Tibial nerve (tissue), 4 donors: ENCODE measurements around the gene CD2AP. TPM values are rescaled to one million over a fixed set of nuclear protein-coding genes. Genes with fewer than 3 reads are reported as not detected.

ENCODE experiments used
- DNase-seq, 2 donors: peaks; one replicate each; pipeline ENCODE4 v3.0.0-alpha.2; 2019; ENCODE audit warnings: low spot score in 2 of 2
- H3K27ac ChIP-seq, 4 donors: fragments of 200-600 bp; sonication (generic) in 3 of 4; one replicate each; pipeline ENCODE4 v1.5.1; 2017 to 2019; ENCODE audit warnings: mild to moderate bottlenecking in 1 of 4
- H3K27me3 ChIP-seq, 2 donors: fragments of 200-600 bp; sonication (generic) in 1 of 2; one replicate each; pipeline versions ENCODE4 v1.5.1 to v1.6.0; 2017 to 2019
- H3K36me3 ChIP-seq, 3 donors: fragments of 200-600 bp; sonication (generic); one replicate each; pipeline ENCODE4 v1.5.1; 2018 to 2019
- H3K4me1 ChIP-seq, 4 donors: fragments of 200-600 bp; sonication (generic) in 3 of 4; one replicate each; pipeline ENCODE4 v1.5.1; 2017 to 2019
- H3K4me3 ChIP-seq, 4 donors: fragments of 200-600 bp; sonication (generic) in 3 of 4; one replicate each; pipeline ENCODE4 v1.5.1; 2017 to 2019; ENCODE audit warnings: mild to moderate bottlenecking in 1 of 4, moderate library complexity in 1 of 4
- H3K9me3 ChIP-seq, 4 donors: fragments of 200-600 bp; sonication (generic) in 3 of 4; one replicate each; pipeline ENCODE4 v1.5.1; 2017 to 2019
- EP300 ChIP-seq, 2 donors: sonication (generic); formaldehyde crosslinking; IDR thresholded peaks; one replicate each; pipeline ENCODE4 v1.6.1; 2017; ENCODE audit warnings: antibody characterized with exemption in 2 of 2, mild to moderate bottlenecking in 1 of 2
- POLR2A ChIP-seq, 2 donors: fragments of 450-650 bp; IDR thresholded peaks; one replicate each; pipeline ENCODE4 v1.6.1; 2017; ENCODE audit warnings: antibody characterized with exemption in 2 of 2, mild to moderate bottlenecking in 2 of 2, moderate library complexity in 2 of 2
- WGBS, 2 donors: methylation state at CpG; one replicate each; pipeline ENCODE4 v1.1.5; 2018; 5-methylcytosine and 5-hydroxymethylcytosine counted together
- total RNA-seq, 4 donors: library from RNA; depleted of rRNA; stranded (reverse); fragments of >200 nt; gene quantifications; one replicate each; pipeline ENCODE4 v1.1.0, GENCODE V29; 2016
- TF ChIP-seq, protein P1 (sequence below), 5 experiments: fragments of 200-600 bp in 3 of 5; fragments of 450-650 bp in 2 of 5; sonication (generic) in 3 of 5; IDR thresholded peaks; one replicate each; pipeline ENCODE4 v1.5.1; 2016 to 2019; ENCODE audit warnings: antibody characterized with exemption in 5 of 5, mild to moderate bottlenecking in 3 of 5, moderate library complexity in 2 of 5

CD2AP gene
- total RNA-seq, 4 donors from 2014 or later: 18.4 to 32.1 (median 25.2) TPM

- Histone ChIP-seq H3K4me3 (no peak overlapping the region), H3K27ac (no peak overlapping the region), H3K9me3 (no peaks in the 10 kb centered on the region), H3K4me1 (peaks cover 0 to 9% (median 0%) of the 10 kb centered on the region in 4 donors), H3K27me3 (no peaks in the 10 kb centered on the region), H3K36me3 (peaks cover 0 to 8% (median 0%) of the 10 kb centered on the region in 3 donors)
- TF ChIP-seq, protein P1, sequence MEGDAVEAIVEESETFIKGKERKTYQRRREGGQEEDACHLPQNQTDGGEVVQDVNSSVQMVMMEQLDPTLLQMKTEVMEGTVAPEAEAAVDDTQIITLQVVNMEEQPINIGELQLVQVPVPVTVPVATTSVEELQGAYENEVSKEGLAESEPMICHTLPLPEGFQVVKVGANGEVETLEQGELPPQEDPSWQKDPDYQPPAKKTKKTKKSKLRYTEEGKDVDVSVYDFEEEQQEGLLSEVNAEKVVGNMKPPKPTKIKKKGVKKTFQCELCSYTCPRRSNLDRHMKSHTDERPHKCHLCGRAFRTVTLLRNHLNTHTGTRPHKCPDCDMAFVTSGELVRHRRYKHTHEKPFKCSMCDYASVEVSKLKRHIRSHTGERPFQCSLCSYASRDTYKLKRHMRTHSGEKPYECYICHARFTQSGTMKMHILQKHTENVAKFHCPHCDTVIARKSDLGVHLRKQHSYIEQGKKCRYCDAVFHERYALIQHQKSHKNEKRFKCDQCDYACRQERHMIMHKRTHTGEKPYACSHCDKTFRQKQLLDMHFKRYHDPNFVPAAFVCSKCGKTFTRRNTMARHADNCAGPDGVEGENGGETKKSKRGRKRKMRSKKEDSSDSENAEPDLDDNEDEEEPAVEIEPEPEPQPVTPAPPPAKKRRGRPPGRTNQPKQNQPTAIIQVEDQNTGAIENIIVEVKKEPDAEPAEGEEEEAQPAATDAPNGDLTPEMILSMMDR (IDR thresholded peaks at IDR 0.05): no peak
- TF ChIP-seq POLR2A (IDR thresholded peaks at IDR 0.05): no peak
- no peak for TF ChIP-seq EP300 (IDR thresholded peaks at IDR 0.05)
- WGBS, 2 donors: 72 to 82% methylated on average over 6 of the region's 6 CpGs
- DNase-seq: no peak
Observed at GRCh38 chr6:47520282-47520681, 42.7 kb downstream of the CD2AP start.

DNA sequence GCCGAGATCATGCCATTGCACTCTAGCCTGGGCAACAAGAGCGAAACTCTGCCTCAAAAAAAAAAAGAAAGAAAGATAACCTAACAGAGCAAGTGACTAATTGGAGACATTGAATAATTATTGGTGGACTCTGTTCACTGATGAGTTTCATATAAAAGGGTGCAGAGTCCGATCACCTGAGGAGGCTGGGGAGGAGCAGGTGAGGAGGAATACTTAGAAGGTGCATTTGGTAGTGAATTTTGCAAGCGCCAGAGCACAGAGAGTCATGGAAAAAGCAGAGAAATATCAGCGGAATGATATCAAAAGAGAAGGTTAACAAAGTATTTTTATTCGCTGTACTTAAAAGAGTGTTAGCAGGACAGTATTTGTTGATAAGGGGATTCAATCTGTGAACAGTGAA is 44.4 kb downstream of the CD2AP start:
- Histone ChIP-seq H3K9me3 (no peaks in the 10 kb centered on the region), H3K27me3 (no peaks in the 10 kb centered on the region), H3K4me3 (no peak overlapping the region), H3K36me3 (peaks cover 0 to 6% (median 0%) of the 10 kb centered on the region in 3 donors), H3K27ac (no peak overlapping the region), H3K4me1 (peaks cover 0 to 9% (median 0%) of the 10 kb centered on the region in 4 donors)
- DNase-seq: no peak
- TF ChIP-seq EP300 (IDR thresholded peaks at IDR 0.05) (no peak), POLR2A (IDR thresholded peaks at IDR 0.05) (no peak)
- TF ChIP-seq, protein P1 (IDR thresholded peaks at IDR 0.05): no peak
- WGBS, 2 donors: 89 to 91% methylated on average over 6 of the region's 6 CpGs

DNA sequence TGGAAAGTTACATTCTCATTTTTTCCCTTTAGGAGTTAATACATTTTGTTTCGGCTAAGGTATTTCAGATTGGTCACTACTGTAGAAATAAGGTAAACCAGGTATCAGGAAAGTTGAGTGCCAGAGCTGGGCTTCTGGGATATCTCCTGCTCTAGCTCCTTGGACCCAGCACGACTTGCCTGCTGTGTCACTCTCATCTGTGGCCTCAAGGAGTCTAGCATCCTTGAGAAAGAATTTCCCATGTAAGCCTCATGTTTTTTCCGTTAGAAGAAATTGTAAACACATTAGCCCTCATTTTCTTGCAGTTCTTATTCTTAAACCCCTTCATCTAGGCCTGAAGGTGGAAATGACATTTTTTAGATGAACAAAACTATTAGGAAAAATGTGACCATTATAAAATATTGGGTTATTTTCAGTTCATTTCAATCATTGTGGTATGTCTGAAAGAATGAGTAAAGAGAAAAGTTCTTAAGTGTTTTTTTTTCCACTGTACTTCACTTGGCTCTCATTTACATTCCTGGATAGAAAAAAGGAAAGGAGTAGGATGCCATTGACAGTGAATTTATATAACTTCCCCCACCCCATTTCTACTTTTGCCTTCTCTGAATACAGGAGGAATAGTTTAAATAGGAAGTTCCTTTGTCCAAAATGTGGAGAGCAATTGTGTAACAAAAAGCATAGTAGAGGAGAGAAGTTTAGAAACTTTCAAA is 46.7 kb downstream of the CD2AP start:
- DNase-seq: no peak
- no peaks in the 10 kb centered on the region for H3K27me3 ChIP-seq
- no peaks in the 10 kb centered on the region for H3K9me3 ChIP-seq
- no peak for TF ChIP-seq EP300 (IDR thresholded peaks at IDR 0.05)
- TF ChIP-seq POLR2A (IDR thresholded peaks at IDR 0.05): no peak
- TF ChIP-seq, protein P1 (IDR thresholded peaks at IDR 0.05): no peak
- H3K36me3 ChIP-seq: peaks cover 0 to 4% (median 0%) of the 10 kb centered on the region in 3 donors
- WGBS, 2 donors: 70 to 71% methylated on average over 3 of the region's 3 CpGs
- no peak overlapping the region for H3K4me3 ChIP-seq
- peaks cover 0 to 9% (median 0%) of the 10 kb centered on the region in 4 donors for H3K4me1 ChIP-seq
- H3K27ac ChIP-seq: no peak overlapping the region

DNA sequence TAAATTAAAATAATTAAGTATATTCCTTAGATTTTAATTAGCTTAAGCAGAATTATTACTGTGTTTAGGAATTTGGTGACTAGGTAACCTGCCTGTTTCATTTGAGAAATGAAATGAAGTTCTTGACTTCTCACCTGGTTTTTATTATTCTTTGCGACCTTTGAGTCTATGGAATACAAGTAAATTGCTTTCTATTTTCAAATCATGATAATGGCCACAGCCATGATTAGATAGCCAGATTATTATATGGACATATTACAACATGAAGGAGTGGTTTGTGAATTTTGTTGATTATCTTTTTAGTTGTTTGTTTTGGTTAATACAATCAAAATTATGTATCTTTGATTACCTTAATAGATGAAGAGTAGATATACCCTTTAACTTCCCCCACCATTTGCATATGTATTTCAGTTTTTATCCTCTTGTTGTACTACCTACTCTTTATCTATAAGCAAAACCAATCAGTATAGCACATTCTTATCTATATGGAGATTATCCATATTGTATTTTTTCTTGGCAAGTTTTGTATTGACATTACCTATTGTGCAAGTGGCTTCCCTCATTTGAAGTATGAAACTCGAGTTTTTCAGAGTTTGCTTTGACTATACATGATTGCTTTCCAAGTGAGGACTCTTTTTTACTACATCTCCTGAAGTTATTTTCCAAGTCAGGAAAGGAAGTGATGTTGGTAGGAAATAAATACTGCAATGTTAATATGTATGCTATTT is 47.9 kb downstream of the CD2AP start:
- 82 to 91% methylated on average over 2 of the region's 2 CpGs for WGBS, 2 donors
- TF ChIP-seq, protein P1 (IDR thresholded peaks at IDR 0.05): no peak
- TF ChIP-seq EP300 (IDR thresholded peaks at IDR 0.05) (no peak), POLR2A (IDR thresholded peaks at IDR 0.05) (no peak)
- peaks cover 0 to 9% (median 0%) of the 10 kb centered on the region in 4 donors for H3K4me1 ChIP-seq
- H3K36me3 ChIP-seq: peaks cover 0 to 4% (median 0%) of the 10 kb centered on the region in 3 donors
- H3K27me3 ChIP-seq: no peaks in the 10 kb centered on the region
- DNase-seq: no peak
- no peak overlapping the region for H3K4me3 ChIP-seq
- H3K27ac ChIP-seq: no peak overlapping the region
- H3K9me3 ChIP-seq: no peaks in the 10 kb centered on the region

GRCh38 chr6:47527274-47527673 is 49.7 kb downstream of the CD2AP start:
- no peak for TF ChIP-seq POLR2A (IDR thresholded peaks at IDR 0.05)
- TF ChIP-seq, protein P1 (IDR thresholded peaks at IDR 0.05): no peak
- no peak for TF ChIP-seq EP300 (IDR thresholded peaks at IDR 0.05)
- H3K27me3 ChIP-seq: no peaks in the 10 kb centered on the region
- H3K9me3 ChIP-seq: no peaks in the 10 kb centered on the region
- no peak for DNase-seq
- peaks cover 0 to 4% (median 0%) of the 10 kb centered on the region in 3 donors for H3K36me3 ChIP-seq
- H3K27ac ChIP-seq: no peak overlapping the region
- H3K4me1 ChIP-seq: peaks cover 0 to 9% (median 0%) of the 10 kb centered on the region in 4 donors
- no peak overlapping the region for H3K4me3 ChIP-seq
